Esophagus muscularis mucosa (tissue), 4 donors: ENCODE data around the gene CDHR2.

Experiments used
- CTCF ChIP-seq, 3 experiments: fragments of 200-600 bp in 2 of 3; fragments of 450-650 bp in 1 of 3; sonication (generic) in 2 of 3; IDR thresholded peaks; one replicate each; pipeline ENCODE4 v1.5.1; 2017 to 2019; ENCODE audit warnings: antibody characterized with exemption in 3 of 3, mild to moderate bottlenecking in 2 of 3, moderate library complexity in 1 of 3
- EP300 ChIP-seq: sonication (generic); formaldehyde crosslinking; IDR thresholded peaks from one replicate; pipeline ENCODE4 v1.6.1; 2017; ENCODE audit warnings: antibody characterized with exemption
- POLR2A ChIP-seq: fragments of 450-650 bp; IDR thresholded peaks from one replicate; pipeline ENCODE4 v1.6.1; 2017; ENCODE audit warnings: antibody characterized with exemption, moderate library complexity, mild to moderate bottlenecking, low read depth
- POLR2AphosphoS5 ChIP-seq, 2 donors: sonication (generic); formaldehyde crosslinking; IDR thresholded peaks; one replicate each; pipeline ENCODE4 v1.6.1; 2017; ENCODE audit warnings: antibody characterized with exemption in 2 of 2

- TF ChIP-seq CTCF (IDR thresholded peaks at IDR 0.05) (no peak), EP300 (no peak), POLR2A (no peak), POLR2AphosphoS5 (IDR thresholded peaks at IDR 0.05) (no peak)
Observed at GRCh38 chr5:176552332-176552869, 3.3 kb downstream of the CDHR2 start.
